NCI-H226 (cell line): Measurements from ENCODE around the gene A1CF.
"Not testable (repeated sequence)": the region's sequence is repeated elsewhere in the genome, so short reads cannot be mapped to it uniquely, and the experiment has no call there.

ENCODE experiments used
- DNase-seq: peaks from one replicate; pipeline ENCODE4 v3.0.0-alpha.2; 2015

Gene A1CF

GRCh38 chr10:50857579-50857978, 27.8 kb downstream of the A1CF start:
- DNase-seq, result no peak

- DNase-seq, result no peak
These were observed 30.0 kb downstream of the A1CF start for GRCh38 chr10:50855461-50855860.

GRCh38 chr10:50855015-50855414, 30.4 kb downstream of the A1CF start:
- DNase-seq, result peak; percentile 42

DNA sequence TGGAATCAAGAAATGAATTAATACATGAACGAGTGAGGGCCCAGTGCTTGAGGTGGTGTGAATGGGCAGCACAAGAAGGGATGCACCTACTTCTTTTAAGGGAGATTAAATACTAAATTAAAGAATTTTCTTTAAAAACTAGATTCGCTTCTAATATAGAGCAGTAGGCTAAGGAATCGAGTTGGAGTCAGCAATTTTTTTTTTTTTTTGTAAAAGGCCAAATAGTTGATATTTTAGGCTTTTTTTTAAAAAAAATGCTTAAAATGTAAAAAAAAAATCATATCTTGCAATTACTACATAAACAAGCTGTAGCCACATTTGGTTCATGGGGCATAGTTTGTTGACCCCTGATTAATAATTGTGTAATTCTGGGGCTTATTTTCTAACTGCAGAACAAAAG, 31.9 kb downstream of the A1CF start:
- no peak for DNase-seq

DNA sequence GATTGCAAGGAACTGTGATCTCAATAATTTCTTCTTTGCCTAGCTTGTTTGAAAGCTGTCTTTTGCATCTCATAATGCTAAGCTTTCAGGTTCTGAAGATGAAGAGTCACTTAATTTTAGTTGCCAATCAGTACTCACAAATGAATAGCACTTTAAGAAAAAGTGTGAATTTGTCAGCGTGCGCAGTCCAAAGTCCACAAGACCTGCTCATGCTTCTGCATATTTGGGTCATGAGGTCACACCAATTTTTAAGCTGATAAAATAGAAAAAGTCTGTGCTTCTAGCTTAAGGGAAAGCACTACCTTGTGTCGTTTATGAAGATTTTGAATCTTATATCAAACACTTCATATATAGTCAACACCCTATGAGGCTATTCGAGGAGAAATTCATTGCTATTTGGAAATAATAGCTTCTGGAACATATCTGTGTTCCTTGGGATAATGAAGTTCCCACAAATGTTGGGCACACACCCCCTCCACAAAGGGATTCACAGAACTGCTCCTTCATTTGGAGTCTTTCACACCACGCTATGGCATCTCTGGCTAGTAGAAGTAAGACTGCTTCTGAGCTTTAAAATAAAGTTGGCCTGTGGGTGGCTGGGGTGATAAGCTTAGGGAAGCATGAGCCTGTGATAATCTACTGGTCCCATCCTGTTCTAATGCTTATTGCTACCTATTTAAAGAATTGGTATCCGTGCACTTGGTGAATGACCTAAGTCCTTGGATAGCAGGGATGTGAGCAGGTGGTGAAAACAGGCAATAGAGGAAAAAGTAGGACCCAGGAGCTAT, 33.3 kb downstream of the A1CF start:
- DNase-seq, result no peak

- peak; percentile 49 for DNase-seq
These were observed 34.7 kb downstream of the A1CF start for GRCh38 chr10:50850578-50851230.

GRCh38 chr10:50846753-50847152, 38.7 kb downstream of the A1CF start:
- DNase-seq, result peak; percentile 47

DNA sequence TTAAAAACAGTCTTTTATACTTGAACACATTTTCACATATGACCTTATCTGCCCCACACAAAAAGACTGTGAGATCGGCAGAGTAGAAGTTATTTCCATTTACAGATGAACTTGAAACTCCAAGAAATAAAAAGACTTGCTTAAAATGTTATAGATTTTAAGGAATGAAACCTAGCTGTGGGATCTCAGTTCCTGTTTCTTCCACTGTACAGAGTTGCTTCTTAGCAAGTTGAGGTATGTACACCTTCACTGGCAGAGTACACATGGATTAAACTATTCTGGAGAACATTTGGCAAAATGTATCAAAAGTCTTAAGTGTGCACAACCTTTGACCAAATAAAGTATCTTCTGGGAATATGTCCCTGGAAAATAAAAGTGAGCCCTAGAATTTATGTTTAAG, 48.3 kb downstream of the A1CF start:
- no peak for DNase-seq

GRCh38 chr10:50832171-50832751, 53.2 kb downstream of the A1CF start:
- no peak for DNase-seq

GRCh38 chr10:50830066-50830465, 55.4 kb downstream of the A1CF start:
- DNase-seq, result no peak

GRCh38 chr10:50824782-50825181, 60.6 kb downstream of the A1CF start:
- DNase-seq, result no peak

- DNase-seq, result no peak
These were observed 61.6 kb downstream of the A1CF start for GRCh38 chr10:50823789-50824188.

- no peak for DNase-seq
These were observed 75.8 kb downstream of the A1CF start for GRCh38 chr10:50809596-50809995.

DNA sequence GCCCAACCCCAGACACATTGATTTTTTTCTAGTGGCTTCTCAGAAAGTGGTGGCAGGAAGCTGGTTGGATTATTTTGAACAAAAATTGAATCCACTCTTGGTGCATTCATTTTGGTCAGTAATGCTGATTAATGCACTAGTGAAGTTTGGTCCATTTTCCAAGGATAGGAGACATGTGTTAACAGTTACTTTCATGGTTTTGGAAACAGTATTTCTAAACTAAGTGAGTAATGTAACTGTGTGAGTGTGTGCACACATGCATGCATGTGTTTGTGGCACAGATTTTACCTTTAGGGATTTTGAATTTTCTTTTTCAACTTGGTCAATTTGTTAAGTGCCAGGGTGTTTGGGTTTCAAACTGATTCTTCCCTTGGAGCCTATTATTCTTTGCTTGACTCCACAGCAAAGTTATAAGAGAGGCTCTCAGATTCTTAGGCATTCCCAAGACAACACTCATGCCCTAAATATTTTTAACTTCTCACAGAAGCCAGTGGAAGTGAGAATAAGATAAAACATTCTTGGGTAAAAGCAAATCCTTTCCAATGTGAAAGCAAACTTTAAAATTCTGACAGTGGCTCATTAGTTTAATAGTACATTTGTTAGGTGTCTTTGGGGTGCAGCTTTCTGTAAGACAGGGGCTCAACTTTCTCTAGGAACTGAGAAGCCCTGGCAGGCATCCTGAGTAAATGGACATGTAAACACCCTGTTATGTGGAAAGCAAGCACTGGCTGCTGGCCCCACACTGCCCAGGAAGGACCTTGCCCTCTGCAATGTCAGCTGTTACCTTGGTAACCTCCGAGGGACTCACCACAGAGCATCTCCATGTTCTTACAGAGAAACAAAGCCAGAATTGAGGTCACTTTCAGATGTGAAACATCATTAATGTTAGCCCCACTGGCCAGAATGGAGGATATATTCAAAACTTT, 77.3 kb downstream of the A1CF start:
- peak; percentile 24 for DNase-seq

GRCh38 chr10:50805981-50806622, 79.3 kb downstream of the A1CF start:
- DNase-seq, result peak; percentile 2

DNA sequence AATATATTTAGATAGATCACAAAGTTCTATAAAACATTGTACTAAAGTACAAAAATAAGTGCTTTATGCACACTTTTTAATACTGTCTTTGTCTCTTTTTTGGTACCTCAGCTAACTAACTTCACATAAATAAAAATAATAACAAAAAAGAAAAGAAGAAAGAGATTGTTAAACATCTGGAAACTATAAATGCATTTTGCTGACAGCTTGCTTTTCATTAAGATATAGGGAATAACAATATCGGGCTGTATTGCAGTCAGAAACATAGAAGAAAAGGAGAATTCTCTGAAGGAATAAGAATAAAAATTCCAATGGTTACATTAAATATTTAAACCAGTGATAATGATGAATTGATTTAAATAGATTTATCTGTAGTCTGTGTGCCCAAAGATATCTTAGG, 85.8 kb downstream of the A1CF start:
- DNase-seq, result no peak

DNA sequence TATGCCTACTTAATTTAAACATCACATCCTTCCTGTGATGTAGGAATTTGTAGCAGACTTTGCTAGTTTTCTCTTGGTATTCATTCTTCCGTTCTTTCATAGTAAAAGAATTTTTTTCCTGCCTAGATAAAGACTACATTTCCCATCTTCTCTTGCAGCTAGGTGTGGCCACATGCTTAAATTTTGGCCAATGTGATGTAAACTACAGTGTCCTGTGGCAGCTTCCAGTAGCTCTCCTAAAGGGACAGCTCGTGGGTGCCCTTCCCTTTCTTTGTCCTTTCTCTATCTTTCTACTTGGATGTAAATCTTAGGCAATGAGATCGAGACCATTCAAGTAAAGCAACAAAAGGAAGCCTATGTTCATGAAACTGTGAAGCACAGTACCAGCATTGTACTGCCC, 87.1 kb downstream of the A1CF start:
- DNase-seq, result no peak

- DNase-seq, result no peak
These were observed 88.7 kb downstream of the A1CF start for GRCh38 chr10:50796693-50797092.

GRCh38 chr10:50794490-50794889, 90.9 kb downstream of the A1CF start:
- DNase-seq, result no peak

GRCh38 chr10:50788951-50789945, 96.2 kb downstream of the A1CF start:
- DNase-seq, result peak; percentile 25

GRCh38 chr10:50787962-50788361, 97.5 kb downstream of the A1CF start:
- not testable (repeated sequence) for DNase-seq
